GM20431 (cell line): Measurements from ENCODE around the gene CNOT8.
"Not testable (repeated sequence)": the region's sequence is repeated elsewhere in the genome, so short reads cannot be mapped to it uniquely, and the experiment has no call there.

ENCODE experiments used
- in situ Hi-C: fragments of 300-500 bp; cut with MseI, MboI; formaldehyde crosslinking; loops from one replicate; pipeline ENCODE4 v1.15.0; 2020; ENCODE audit warnings: low sequenced_read_pairs; ENCODE audit not compliant: unreplicated experiment

Gene CNOT8

GRCh38 chr5:154901276-154901675, 42.8 kb downstream of the CNOT8 start:
- in situ Hi-C loops, result no loop called here

- in situ Hi-C loops, result no loop called here
These were observed 43.5 kb downstream of the CNOT8 start for GRCh38 chr5:154901913-154902312.

- in situ Hi-C loops, result not testable (repeated sequence)
These were observed 47.2 kb downstream of the CNOT8 start for GRCh38 chr5:154905601-154906000.

- in situ Hi-C loops, result no loop called here
These were observed 58.4 kb downstream of the CNOT8 start for GRCh38 chr5:154916874-154917273.

DNA sequence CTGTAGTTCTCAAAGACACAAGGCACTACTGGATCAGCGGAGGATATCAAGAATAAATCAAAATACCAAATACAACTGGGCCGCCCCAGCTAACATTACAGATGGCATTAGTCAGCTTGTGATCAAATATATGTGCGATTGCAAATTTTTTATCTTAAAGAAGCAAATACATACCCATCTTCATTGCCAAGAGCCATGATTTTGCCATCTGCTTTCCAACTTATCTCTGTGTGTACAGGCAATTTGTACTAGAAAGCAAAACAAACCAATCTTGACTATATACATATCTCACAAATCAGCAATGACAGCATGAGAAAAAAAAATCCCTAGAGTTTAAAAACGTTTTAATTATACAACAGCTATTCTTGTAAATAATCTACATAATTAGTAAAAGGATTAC, 59.3 kb downstream of the CNOT8 start:
- in situ Hi-C loops, result no loop called here

GRCh38 chr5:154923441-154924430, 65.3 kb downstream of the CNOT8 start:
- in situ Hi-C loops, result no loop called here
